Islet precursor cell (in vitro differentiated cells): ENCODE results near the gene S100A7A.
"Not testable (repeated sequence)": the region's sequence is repeated elsewhere in the genome, so short reads cannot be mapped to it uniquely, and the experiment has no call there.

Experiments used
- DNase-seq: peaks from one replicate; pipeline ENCODE4 v3.0.0-alpha.2; 2018

S100A7A gene

DNA sequence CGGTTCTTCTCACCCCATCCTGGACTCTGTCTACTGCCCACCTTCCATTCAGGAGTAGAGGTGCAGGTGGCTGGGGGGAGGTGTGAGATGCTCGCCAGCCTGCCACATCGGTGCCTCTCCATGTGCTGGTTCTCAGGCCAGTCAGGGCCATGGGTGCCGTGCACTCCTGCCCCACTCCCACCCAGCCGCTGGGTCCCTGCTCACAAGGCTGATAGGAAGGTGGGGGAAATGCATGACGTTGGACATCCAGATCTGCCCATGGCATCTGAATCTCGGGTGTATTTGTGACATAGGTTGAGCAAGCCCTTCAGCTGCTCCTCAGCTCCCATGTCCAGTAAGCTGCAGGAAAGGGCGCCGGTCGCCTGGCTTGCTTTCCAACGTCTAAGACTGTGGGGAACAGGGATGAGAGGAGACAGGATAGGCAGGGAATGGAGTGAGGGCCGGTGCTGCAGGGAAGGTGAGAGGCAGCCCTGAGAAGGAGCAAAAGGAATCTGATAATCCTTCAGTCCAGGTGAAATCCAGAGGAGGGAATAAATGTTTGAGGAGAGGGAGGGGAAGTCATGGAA is 11.8 kb downstream of the S100A7A start:
- peak; percentile 37 for DNase-seq

DNA sequence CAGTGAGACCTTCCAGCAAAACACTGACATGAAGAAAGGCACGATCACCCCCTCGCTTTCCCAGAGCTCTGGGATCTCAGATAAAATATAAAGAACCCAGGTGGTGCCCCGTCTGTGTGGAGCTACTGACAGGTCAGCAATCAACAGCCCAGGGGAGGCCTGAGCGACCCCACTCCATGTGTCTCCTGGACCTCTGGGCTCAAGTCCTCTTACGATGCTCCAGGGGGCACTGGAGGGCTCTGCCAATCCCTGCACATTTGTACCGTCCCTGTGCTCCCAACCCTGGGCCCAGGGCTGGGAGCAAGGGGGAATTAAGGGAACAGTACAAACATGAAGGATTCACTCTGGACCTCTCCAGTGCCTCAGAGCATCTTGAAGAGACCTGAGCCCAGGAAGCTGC is 12.5 kb downstream of the S100A7A start:
- DNase-seq: peak; percentile 45

GRCh38 chr1:153429266-153430165 is 13.2 kb downstream of the S100A7A start:
- DNase-seq: no peak

- no peak for DNase-seq
Measured at GRCh38 chr1:153430166-153430553, 13.8 kb downstream of the S100A7A start.

- DNase-seq: no peak
Measured at GRCh38 chr1:153430561-153430960, 14.2 kb downstream of the S100A7A start.

DNA sequence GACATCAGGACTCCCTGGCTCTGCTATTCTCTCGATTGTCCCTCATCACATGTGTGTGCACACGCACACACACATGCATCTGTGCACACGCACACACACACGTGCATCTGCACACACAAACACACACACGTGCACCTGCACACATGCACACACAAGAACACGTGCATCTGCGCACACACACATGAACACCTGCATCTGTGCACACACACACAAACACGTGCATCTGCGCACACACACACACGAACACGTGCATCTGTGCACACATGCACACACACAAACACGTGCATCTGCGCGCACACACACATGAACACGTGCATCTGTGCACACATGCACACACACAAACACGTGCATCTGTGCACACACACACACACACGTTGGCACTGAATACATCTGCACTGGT is 14.7 kb downstream of the S100A7A start:
- DNase-seq: no peak

GRCh38 chr1:153431427-153431826 is 15.1 kb downstream of the S100A7A start:
- DNase-seq: no peak

DNA sequence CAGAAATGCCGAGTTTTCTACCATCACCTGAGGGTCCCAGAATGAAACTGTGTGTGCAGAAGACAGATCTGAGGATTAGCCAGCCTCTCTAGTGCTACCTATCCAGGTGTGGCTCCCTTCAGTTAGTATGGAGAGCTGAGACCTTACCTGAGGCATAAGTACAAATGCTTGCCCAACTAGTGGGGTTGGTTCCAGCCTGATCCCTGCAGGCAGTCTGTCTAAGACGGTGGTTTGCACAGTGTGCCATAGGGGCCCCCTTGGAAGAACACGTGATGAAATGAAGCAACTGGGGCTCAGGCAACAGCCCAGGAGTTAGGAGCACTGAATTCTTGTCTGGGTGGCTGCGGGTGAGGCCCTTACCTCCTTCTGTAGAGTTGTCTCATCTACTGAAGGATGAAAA is 15.6 kb downstream of the S100A7A start:
- peak; percentile 28 for DNase-seq

- peak; percentile 54 for DNase-seq
Measured at GRCh38 chr1:153432874-153433681, 16.8 kb downstream of the S100A7A start.

DNA sequence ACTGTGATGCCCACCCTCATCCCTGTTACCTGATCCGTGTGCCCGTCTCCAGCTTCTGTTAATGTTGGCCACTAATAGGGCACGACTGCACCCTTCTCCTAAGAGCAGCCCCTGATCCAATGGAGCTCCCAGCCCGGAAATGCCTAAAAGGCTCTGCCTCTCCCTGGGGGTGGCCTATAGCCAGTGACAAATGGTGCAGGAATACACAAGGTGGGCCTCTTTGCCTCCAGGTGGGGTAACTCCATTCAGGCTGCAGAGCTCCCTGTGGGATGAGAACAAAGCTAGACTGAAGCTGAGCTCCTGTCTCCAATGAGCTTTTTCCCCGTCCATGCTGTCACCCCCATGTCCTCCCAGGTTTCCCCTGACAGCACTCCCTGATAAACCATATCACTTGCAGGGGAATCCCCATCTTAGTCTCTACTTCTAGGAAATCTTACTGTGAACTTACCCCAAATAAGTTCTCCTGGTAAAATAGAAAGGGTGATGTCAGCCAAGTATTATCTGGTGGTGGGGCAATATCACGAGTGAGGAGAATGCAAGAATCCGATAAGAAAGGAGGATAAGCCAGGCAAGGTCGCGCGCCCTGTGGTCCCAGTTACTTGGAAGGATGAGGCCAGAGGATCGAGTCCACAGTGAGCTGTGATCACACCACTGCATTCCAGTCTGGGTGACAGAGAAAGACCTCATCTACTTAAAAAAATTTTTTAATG is 18.6 kb downstream of the S100A7A start:
- no peak for DNase-seq

GRCh38 chr1:153437236-153437635 is 20.9 kb downstream of the S100A7A start:
- no peak for DNase-seq

- peak; percentile 25 for DNase-seq
Measured at GRCh38 chr1:153438599-153438998, 22.3 kb downstream of the S100A7A start.

- DNase-seq: peak; percentile 38
Measured at GRCh38 chr1:153439273-153439672, 23.0 kb downstream of the S100A7A start.

- DNase-seq: peak; percentile 29
Measured at GRCh38 chr1:153441238-153441755, 25.0 kb downstream of the S100A7A start.

DNA sequence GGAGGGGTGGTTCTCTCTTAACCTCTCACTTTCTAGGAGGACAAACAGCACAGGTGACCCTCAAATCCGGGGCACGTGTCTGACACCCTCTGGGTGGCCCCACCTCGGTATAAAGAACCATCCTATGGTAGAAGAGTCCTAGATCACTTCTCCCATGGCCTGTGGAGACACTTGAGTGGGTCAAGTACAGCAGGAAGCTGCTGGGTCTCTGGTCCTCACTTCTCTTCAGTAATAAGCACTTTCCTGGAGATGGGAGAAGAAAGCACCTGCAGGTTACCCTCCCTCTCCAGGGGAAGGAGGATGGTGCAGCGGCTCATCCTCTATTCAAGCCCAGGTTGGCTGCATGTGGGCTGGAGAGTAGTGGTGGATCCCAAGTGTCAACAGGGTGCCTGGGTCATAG is 27.2 kb downstream of the S100A7A start:
- peak; percentile 32 for DNase-seq

DNA sequence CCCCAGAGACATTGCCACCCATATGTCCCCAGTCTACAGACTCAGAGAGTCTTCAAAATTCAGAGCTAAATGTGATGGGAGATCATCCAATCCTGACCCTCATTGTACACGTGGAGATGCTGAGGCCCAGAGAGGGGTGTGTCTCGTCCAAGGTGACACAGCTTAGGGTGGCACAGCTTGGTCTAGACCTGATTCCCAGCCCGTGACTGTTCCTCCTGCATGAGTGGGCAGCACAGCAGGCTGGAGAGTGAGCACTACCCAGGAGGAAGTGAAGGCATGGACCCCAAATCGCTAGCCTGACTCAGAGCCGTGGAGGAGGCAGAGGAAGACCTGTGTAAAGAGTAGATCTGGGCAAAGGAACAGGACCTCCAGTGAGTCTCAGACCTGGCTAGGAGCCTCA is 27.8 kb downstream of the S100A7A start:
- DNase-seq: peak; percentile 32

GRCh38 chr1:153447498-153448170 is 31.3 kb downstream of the S100A7A start:
- DNase-seq: no peak

DNA sequence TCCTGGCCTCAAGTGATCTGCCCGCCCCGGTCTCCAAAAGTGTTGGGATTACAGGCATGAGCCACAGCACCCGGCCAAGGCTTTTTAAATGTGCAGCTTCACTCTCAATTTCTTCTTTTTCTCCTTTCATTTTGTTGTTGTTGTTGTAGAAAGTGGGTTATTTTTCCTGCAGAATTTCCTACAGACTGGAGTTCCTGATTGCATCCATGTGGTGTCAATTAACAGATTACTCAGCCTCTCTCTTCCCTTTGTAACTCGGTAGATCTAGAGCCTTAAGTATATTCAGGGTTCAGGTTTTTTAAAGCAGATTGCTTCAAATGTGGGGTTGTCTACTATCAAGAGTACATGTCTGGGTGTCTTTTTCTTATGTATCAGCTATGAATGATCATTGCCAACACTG is 32.5 kb downstream of the S100A7A start:
- not testable (repeated sequence) for DNase-seq

DNA sequence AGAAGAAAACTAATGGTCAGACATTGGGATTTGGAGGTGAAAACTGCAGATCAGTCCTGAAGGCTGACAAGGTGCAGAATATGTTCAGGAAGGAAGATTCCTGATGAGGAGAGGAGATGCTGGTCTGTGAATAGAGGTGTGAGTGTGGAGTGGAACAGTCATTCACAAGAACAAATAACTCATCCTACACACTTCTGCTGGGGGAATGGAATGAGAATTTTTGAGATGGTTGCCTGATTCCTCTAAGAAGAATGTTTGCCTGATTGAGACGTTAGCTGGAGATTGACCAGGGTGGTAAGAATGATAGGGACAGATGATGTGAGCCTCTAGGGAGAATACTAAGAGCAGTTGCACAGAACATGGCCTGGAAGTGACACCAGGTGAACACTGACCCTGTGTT is 40.1 kb downstream of the S100A7A start:
- no peak for DNase-seq

DNA sequence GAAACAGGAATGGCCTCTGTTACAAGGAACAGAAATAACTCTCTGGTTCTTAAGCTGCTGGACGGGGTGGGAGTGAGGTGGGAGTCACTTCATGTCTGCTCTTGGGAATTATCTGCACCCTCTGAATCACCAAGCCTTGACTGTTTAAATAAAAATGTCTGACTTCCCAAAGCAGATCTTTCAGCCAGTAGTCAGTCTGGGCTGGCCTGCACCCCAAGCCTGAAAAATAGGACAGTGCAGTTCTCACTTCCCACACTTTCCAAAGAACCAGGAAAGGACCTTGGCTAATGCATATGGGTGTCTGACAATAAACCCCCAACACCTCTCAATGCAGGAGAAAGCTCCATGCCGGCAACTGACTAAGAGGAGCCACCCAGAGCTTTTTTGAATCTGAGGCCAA is 43.3 kb downstream of the S100A7A start:
- DNase-seq: no peak

GRCh38 chr1:153460551-153460950 is 44.2 kb downstream of the S100A7A start, which contains the start of gene S100A7:
S100A7 (minus strand) TSS chr1:153460651; CDS start chr1:153459013, 1,638 bp downstream.
- DNase-seq: no peak

DNA sequence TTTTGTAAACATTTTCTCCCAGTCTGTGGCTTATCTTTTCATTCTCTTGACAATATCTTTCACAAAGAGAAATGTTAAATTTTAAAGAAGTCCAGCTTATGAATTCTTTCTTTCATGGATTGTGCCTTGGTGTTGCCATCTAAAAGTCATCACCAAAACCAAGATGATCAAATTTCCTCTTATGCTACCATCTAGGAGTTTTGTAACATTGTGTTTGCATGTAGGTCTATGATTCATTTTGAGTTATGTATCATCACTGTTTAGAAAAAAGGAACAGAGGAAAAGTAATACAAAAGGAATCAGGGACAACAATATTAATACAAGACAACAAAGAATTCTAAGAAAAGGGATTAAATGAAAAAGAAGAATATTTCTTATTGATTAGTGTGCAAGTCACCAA is 46.4 kb downstream of the S100A7A start:
- DNase-seq: not testable (repeated sequence)
